ENCODE results near the gene THRB. TPM values are rescaled to one million over a fixed set of nuclear protein-coding genes. Genes with fewer than 3 reads are reported as not detected.

The THRB gene
- total and polyA plus RNA-seq, 11 donors, result 4.8 to 28.5 (median 21.0) TPM

- H3K27me3 ChIP-seq, result no peaks in the 10 kb centered on the region
- no peaks in the 10 kb centered on the region for H3K4me1 ChIP-seq
- no peak overlapping the region for H3K27ac ChIP-seq
- no peak for TF ChIP-seq POLR2A (IDR thresholded peaks at IDR 0.05)
- TF ChIP-seq CTCF (IDR thresholded peaks at IDR 0.05), result no peak
- intact Hi-C loops (cut with DNase I), result no loop called here
- H3K36me3 ChIP-seq, result no peaks in the 10 kb centered on the region
- ATAC-seq (no peak), DNase-seq (no peak)
- H3K4me3 ChIP-seq, result no peak overlapping the region
- no peaks in the 10 kb centered on the region for H3K9me3 ChIP-seq
- 84 to 93% (median 90%) methylated on average over 5 of the region's 5 CpGs for WGBS, 4 donors
These were observed 18.0 kb upstream of the THRB start for GRCh38 chr3:24512564-24513197.

- intact Hi-C loops (cut with DNase I), result no loop called here
- DNase-seq (no peak), ATAC-seq (no peak)
- no peak overlapping the region for H3K27ac ChIP-seq
- TF ChIP-seq POLR2A (IDR thresholded peaks at IDR 0.05) (no peak), CTCF (IDR thresholded peaks at IDR 0.05) (no peak)
- no peaks in the 10 kb centered on the region for H3K9me3 ChIP-seq
- 80 to 91% (median 86%) methylated on average over 5 of the region's 5 CpGs for WGBS, 4 donors
- H3K4me3 ChIP-seq, result no peak overlapping the region
- H3K36me3 ChIP-seq, result no peaks in the 10 kb centered on the region
- H3K4me1 ChIP-seq, result no peaks in the 10 kb centered on the region
- H3K27me3 ChIP-seq, result no peaks in the 10 kb centered on the region
These were observed 15.5 kb upstream of the THRB start for GRCh38 chr3:24510030-24510648.

GRCh38 chr3:24508423-24508839, 13.8 kb upstream of the THRB start:
- WGBS, 4 donors, result 94 to 100% (median 98%) methylated on average over 1 of the region's 1 CpG
- Histone ChIP-seq H3K4me1 (no peaks in the 10 kb centered on the region), H3K9me3 (no peaks in the 10 kb centered on the region), H3K36me3 (no peaks in the 10 kb centered on the region), H3K27me3 (no peaks in the 10 kb centered on the region), H3K27ac (no peak overlapping the region), H3K4me3 (no peak overlapping the region)
- TF ChIP-seq POLR2A (IDR thresholded peaks at IDR 0.05) (no peak), CTCF (IDR thresholded peaks at IDR 0.05) (no peak)
- intact Hi-C loops (cut with DNase I), result no loop called here
- no peak for ATAC-seq
- DNase-seq, result no peak

GRCh38 chr3:24507776-24508422, 13.2 kb upstream of the THRB start:
- H3K9me3 ChIP-seq, result no peaks in the 10 kb centered on the region
- H3K4me3 ChIP-seq, result no peak overlapping the region
- H3K4me1 ChIP-seq, result no peaks in the 10 kb centered on the region
- H3K36me3 ChIP-seq, result no peaks in the 10 kb centered on the region
- 78 to 89% (median 80%) methylated on average over 2 of the region's 2 CpGs for WGBS, 4 donors
- DNase-seq, result no peak
- ATAC-seq, result no peak
- H3K27me3 ChIP-seq, result no peaks in the 10 kb centered on the region
- intact Hi-C loops (cut with DNase I), result no loop called here
- TF ChIP-seq CTCF (IDR thresholded peaks at IDR 0.05) (no peak), POLR2A (IDR thresholded peaks at IDR 0.05) (no peak)
- no peak overlapping the region for H3K27ac ChIP-seq

Measured in heart left ventricle (tissue), 16 donors.